HG02938 (cell line): ENCODE measurements around the gene INPP5A.
"Not testable (repeated sequence)": the region's sequence is repeated elsewhere in the genome, so short reads cannot be mapped to it uniquely, and the experiment has no call there.

Experiments used
- ATAC-seq: cut with Tn5 transposase; IDR thresholded peaks from one replicate; pipeline ENCODE4 v1.9.1; 2021; ENCODE audit warnings: mild to moderate bottlenecking, moderate library complexity; ENCODE audit not compliant: unreplicated experiment

Gene INPP5A

GRCh38 chr10:132699411-132700155, 162.0 kb downstream of the INPP5A start:
- ATAC-seq = no peak

DNA sequence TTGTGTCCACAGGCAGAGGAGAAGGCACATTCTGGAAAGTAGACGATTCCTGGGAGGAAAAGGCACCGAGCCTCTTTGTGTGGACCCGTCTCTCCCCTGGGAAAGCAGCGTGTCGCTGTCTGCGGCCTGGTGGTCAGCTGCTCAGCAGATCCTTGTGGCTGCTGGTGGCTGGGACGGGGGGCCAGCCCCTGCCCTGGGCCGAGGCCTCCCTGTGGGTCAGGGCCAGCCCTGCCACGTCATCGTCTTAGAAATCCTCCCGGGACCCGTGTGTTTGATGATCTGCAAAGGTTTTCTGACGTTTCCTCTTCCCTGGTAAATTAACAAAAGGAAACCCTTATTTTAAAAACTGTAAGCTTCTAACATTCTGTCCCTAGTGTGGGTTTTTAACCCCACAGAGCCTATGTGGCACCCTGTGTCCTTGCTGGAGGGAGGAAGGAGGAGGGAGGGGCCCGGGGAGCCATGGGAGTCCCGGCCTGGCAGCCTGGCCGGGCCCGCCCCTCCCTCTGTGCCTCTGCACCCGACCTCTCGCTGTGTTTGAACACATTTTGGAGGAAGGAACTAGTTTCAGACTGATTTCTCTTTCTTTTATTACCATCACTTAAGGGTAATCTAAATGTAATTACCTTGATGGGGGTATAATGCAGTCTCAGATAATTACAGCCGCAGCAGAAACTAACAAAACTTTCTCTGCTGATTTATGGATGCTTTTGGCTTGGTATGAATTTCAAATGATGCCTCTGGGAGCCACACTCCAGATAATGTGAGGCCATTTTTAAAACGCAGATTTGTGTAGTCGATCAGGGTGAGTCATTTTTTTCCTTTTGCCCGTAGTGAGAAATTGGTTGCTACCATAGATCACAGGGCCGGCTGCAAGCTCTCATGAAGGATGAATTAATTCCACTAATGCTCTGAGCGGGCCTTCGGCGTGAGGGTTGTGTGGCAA, 162.8 kb downstream of the INPP5A start:
- no peak for ATAC-seq

DNA sequence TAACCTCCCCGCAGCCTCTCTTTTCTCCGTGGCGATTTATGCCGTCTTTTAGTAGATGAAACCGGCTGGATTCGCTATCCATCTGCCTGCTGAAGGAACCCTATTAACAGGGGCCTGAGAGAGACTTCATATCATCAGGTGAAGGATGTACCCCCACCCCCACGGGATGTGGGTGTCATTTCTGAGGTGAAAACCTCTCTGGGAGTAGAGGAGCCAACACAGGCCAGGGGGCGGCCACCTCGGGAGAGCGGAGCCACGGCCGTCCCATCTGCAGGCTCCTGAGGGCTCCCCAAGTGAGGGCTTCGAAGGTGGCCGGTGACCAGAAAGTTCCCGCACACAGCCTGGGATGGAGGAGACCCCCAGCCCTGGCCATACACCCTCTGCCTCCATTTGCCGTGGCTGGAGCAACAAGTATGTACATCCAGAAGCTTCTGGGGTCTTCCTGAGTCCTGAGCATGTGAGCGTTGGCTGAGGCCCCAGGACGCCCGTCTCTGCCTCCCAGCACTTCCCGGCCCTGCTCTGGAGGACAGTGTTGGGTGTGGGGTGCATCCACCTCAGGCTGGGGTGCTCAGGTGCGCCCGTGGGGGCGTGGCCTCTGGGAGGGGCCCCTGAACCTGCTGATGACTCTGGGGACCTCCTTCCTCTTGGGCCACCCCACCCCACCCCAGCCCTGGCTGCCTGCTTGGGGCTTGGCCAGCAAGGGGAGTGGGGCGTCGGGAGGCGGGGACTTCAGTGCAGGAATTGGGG, 163.7 kb downstream of the INPP5A start:
- no peak for ATAC-seq

- ATAC-seq = no peak
Measured at GRCh38 chr10:132701846-132702190, 164.2 kb downstream of the INPP5A start.

GRCh38 chr10:132702601-132703418, 165.2 kb downstream of the INPP5A start:
- ATAC-seq = no peak

GRCh38 chr10:132703419-132704007, 165.9 kb downstream of the INPP5A start:
- no peak for ATAC-seq

GRCh38 chr10:132704008-132704814, 166.6 kb downstream of the INPP5A start:
- ATAC-seq = no peak

DNA sequence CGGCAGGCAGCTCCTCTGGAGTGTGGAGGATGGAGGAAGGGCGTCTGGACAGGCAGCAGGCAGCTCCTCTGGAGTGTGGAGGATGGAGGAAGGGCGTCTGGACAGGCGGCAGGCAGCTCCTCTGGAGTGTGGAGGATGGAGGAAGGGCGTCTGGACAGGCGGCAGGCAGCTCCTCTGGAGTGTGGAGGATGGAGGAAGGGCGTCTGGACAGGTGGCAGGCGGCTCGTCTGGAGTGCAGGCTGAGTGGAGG, 167.2 kb downstream of the INPP5A start:
- ATAC-seq = not testable (repeated sequence)

- no peak for ATAC-seq
Measured at GRCh38 chr10:132705173-132705572, 167.6 kb downstream of the INPP5A start.

GRCh38 chr10:132705943-132706342, 168.4 kb downstream of the INPP5A start:
- no peak for ATAC-seq

- no peak for ATAC-seq
Measured at GRCh38 chr10:132706701-132707100, 169.1 kb downstream of the INPP5A start.

DNA sequence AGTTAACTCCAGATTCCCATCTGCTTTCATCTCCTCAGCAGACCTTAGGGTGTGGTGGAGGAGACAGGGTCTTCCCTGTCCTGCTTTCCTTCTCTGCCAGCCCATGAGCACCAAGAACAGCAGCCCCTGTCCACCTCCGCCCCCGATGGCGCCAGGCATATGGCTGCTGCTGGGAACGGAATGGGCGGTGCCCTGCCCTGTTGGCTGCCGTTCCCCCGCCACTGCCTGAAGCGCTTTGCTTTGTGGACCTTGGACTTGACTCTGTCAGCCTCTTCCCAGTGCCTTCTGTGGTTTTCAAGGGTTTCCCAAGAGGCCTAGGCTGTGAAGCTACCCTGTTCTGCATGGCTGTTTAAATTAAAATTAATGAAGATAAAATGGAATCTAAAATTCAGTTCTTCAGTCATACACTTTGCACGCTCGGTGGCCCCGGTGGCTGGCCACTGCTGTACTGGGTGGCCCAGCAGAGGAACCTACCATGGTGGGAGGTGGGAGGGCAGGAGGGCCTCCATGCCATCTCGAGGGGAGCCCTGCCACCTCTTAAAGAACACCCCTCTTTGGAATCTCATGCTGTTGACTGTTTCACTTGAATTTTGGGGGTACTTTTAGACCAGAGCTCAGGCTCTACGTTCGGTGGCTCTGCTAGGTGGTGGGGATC, 169.7 kb downstream of the INPP5A start:
- no peak for ATAC-seq

- ATAC-seq = no peak
Measured at GRCh38 chr10:132707776-132708171, 170.2 kb downstream of the INPP5A start.

- ATAC-seq = no peak
Measured at GRCh38 chr10:132708441-132708840, 170.9 kb downstream of the INPP5A start.

- ATAC-seq = no peak
Measured at GRCh38 chr10:132708936-132709335, 171.3 kb downstream of the INPP5A start.

DNA sequence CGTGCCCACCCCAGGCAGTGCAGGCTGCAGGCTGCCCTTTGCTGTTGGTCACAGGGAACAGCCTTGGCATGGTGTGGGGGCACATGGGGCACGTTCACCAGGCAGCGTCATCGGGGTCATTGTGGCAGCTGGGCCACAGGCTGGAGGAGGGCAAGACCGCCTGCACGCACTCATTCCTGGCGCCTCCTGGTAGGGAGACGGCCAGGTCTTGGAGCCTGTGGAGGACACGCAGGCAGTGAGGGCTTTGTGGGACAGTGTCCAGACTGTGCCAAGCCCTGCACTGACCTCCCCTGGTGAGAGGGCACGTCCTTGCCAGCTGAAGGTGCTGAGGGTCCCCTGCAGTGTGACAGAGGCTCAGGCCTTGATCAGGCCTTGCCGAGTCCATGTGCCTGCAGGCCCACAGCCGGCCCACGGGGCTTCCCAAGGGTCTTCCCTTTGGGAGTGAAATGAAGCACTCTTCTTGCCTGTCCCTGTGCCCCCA, 171.9 kb downstream of the INPP5A start:
- no peak for ATAC-seq

DNA sequence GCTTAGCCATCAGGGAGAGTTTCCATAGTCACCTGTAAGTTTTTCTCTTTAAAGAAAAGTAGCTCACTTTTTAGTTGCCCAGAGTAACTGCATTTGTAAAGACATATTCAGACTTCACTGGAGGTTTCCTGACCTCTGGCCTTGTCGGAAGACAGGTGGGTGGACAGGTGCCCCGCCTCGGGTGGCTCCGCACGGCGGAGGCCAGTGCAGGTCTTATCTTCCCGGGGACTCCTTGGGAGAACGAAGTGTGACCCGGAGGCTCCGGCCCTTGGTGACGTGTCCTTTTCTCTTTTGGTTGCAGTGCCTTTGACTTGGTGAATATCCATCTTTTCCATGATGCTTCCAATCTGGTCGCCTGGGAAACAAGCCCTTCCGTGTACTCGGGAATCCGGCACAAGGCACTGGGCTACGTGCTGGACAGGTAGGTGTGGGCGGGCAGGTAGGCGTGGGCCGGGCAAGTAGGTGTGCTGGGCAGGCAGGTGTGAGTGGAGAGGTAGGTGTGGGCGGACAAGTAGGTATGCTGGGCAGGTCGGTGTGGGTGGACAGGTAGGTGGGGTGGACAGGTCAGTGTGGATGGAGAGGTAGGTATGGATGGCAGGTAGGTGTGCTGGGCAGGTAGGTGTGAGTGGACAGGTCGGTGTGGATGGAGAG, 172.6 kb downstream of the INPP5A start:
- no peak for ATAC-seq
